NCI-H82 treated with DMSO at 0.1 percent for 48 hours (cell line): ENCODE results near the gene WNT8A.

Experiments used
- DNase-seq: peaks from one replicate; lab custom pipeline; 2025; ENCODE audit not compliant: unreplicated experiment; lab: John Stamatoyannopoulos, UW

The WNT8A gene

DNA sequence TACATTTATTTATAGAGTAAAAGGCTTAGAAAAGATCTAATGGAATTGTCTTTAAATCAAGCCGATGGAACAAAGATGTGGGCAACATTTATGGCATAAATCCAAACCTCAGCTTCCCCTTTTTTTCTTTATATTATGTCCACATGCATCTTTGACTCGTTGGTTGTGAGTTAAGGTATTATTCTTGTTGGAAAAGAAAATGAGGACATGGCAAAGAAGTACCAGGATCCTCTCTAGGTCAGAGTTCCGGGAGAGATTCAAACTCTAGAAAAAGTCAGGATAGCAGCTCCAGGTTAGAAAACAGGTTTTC is 55.9 kb downstream of the WNT8A start:
- DNase-seq, result no peak

DNA sequence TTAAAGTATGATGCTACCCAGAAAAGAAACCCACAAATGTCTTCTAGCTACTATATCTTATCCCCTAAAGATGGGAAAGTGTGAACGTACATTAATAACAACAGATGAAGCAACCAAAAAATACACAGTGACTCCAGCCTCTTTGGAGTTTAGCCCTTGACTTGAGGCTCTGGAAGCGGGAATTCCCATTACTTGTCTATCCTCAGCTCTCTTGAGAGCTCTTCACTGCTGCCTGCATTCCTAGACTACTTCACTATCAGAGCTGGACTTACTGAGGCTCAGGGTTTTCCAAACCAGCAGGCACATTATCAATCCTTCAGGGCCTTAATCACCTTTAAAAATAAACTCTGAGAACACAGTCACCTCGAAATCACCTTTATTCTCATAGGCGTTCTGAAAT is 56.4 kb downstream of the WNT8A start:
- no peak for DNase-seq
